OCI-M1 (cell line): ENCODE data around the gene KLHL33.

Experiments used
- DNase-seq: peaks from one replicate; lab custom pipeline; 2025; lab: John Stamatoyannopoulos, UW

KLHL33 gene

GRCh38 chr14:20376071-20376588 lies 59.8 kb downstream of the KLHL33 start:
- no peak for DNase-seq
